NCI-H82 (cell line): Measurements from ENCODE around the gene ZC2HC1B.

Source experiments
- DNase-seq: peaks from one replicate; lab custom pipeline; 2025; lab: John Stamatoyannopoulos, UW

Gene ZC2HC1B

GRCh38 chr6:143961886-143962878 is 97.9 kb downstream of the ZC2HC1B start:
- peak; percentile 87 for DNase-seq

DNA sequence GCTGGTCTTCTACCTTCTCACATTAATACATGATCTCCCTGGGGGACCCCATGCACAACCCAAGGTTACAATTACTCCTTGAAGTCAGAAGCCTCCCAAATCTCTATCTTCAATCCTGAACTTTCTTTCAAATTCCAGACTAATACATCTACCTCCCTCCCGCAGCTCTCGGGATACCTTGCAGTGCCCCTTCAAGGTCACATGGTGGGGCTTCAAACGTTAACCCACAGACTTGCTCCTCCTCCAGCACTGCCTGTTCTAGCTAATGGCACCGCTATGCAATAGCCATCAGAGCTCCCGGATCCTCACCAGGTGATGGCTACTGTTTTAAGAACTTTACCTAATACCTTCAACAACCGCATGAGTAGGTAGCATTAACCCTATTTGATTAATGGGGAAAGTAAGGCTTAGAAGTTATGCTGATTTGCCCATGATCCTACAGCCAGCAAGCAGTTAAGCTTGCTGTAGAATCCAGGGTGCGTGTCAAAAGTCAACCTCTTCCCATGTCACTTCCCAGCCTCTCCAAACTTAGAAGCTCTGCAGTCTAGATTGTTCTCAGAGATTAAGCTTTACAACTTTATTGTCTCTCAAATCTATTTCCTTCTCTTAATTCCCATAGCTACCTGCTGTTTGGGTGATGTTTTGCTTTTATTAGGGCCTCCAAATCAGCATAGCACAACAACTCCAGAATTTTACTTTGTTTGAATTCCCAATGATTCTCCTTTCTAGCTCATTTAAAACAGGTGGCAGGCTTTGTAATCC is 99.1 kb downstream of the ZC2HC1B start:
- DNase-seq: peak; percentile 8

DNA sequence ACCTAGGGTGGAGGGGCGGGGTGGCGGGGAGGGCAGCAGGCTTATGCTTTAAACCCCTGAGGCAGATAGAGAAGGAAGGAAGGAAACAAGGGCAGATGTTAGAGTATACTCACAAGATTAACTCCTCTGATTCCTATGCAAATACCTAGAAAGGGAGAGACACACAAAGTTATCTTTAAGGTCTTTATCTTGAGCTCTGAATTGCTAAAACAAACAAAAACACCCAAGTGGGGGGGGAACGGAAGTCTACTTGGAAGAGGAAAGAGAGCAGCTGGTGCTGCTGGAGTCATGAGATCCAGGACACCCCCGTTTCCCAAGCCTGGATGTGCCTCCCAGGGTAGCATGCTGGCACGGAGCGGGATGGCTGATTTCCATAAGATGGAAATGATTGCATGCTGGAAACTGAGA is 100.4 kb downstream of the ZC2HC1B start:
- DNase-seq: peak; percentile 87

DNA sequence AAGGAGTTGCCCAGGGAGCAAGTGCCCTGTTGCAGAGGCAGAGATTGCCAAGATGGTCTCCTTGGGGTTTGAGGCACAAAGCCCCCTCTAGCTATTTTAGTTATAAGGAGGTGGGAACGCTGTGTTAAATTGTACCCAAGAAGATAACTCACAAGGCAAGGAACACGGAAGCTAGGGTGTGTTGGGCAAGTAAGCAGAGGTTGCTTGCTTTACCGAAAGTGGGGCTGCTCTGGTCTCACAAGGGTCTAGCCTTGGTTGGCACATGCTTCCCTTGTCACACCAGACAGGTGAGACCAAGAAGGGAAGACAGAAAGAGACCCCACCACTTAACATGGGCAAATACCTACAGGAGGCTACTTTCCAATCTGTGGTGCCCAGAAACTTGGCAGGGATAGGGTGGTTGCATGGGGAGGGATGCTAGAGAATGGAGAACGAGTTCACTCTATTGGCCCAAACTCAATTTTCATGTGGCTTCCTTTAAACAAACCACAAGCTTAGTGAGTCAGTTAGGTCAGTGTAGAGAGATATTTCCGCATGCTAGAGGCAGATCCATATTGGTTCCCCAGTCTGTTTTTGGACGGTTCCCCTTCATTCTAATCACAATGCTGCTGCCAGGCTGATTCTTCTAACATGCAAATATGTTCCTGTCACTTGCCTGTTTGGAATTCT is 101.4 kb downstream of the ZC2HC1B start:
- no peak for DNase-seq

GRCh38 chr6:143966312-143966711 is 102.0 kb downstream of the ZC2HC1B start:
- no peak for DNase-seq

DNA sequence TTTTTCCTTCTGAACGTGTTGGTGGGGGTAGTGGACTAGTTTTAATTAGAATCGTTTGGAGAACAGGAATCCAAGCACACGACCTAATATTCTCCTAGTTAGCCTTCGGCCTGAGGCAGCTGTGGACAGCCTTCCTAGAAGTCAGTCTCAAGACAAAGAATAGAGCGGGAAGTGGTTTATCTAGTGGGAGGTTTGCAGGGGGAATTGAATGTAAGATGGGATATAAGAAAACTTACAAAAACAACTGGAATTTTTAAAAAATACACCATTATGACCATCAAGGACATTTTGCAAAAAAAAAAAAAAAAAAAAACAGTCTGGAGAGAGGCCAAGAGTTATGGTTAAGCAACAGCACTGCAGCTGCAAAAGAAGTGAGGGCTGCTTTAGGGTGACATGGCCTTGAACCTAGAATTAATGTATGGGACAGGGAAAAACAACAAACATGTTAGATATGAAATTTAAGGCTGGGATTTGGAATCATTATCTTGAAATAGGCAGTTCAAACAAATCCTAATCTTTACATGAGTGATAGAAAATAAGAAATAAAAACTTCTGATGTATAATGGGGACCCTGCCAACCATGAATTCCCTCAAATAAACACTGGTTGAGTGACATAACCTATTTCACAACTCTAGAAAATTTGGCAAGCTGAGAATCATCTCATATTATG is 103.6 kb downstream of the ZC2HC1B start:
- DNase-seq: no peak

DNA sequence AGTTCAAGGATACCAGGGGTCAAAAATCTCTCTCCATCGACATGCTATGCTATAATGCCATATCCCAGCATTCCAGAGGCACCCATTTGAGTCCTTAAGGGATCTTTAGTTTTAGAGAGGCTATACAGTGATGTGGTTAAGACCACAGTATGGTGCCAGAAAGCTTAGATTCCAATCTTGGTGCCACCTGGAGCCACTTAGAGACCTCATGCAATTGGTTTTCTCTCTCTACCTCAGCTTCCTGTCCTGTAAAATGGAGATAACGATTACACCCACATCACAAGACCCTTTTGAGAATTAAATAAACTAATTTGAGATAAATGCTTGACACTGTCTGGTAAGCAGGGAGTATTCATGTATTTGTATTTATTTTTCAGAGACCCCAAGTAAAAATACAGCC is 104.8 kb downstream of the ZC2HC1B start:
- no peak for DNase-seq

- no peak for DNase-seq
Measured at GRCh38 chr6:143970456-143971218, 106.4 kb downstream of the ZC2HC1B start.

- no peak for DNase-seq
Measured at GRCh38 chr6:143971482-143972205, 107.4 kb downstream of the ZC2HC1B start.

- no peak for DNase-seq
Measured at GRCh38 chr6:143973097-143973966, 109.1 kb downstream of the ZC2HC1B start.

GRCh38 chr6:143974089-143974488 is 109.8 kb downstream of the ZC2HC1B start:
- no peak for DNase-seq

DNA sequence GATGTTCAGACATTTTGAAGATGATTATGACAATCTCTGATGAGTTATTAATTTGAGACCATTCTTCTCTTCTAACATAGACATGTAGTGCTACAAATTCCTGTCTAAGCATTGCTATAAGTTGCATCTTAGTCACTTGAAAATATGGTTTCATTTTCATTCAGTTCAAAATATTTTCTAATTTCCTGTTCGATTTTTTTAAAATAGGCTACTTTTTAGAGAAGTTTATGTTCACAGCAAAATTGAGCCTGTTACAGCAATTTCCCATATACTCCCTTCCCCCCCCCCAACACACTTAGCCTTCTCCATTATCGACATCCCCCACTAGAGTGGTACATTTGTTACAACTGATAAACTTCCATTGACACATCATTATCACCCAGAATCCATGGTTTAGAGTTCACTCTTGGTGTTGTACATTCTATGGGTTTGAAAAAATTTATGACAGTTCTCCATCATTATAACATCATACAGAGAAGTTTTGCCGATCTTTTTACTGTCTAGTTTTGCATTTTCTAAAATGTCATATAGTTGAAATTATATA is 112.6 kb downstream of the ZC2HC1B start:
- no peak for DNase-seq

GRCh38 chr6:143980921-143981320 is 116.6 kb downstream of the ZC2HC1B start:
- DNase-seq: no peak

DNA sequence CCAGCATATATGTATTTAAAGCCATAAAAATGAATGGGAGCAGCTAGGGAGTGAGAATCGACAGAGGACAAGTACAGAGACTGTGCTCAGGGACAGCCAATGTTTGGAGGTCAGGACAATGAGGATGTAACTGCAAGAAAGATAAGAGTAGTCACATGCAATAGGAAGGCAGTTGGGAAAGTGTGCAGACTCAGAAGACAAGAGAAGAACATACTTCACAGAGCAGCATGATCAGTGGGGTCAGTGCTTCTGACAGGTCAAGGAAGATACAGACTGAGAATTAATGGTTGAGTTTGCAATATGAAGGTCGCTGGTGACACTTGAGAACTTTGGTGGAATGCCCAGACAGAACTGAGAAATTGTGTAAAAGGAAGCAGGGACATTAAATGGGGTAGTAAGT is 118.7 kb downstream of the ZC2HC1B start:
- DNase-seq: no peak

DNA sequence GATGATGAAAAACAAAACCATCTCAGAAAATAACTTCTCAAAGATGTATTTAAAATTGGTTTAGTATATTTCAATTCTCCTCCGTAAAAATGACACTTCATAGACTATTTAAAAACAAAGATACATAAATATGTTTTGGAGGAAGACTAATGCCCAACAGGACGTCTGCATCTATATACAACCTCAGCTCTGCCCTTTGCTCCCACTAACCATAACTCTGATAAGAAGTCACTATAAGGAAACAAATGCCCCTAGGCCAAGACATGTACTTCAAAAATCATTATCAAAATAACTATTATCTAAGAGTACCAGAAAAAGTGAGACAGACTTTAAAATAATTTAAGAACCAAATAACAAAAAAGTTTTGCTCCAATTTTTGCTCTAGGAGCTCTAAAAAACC is 120.4 kb downstream of the ZC2HC1B start:
- no peak for DNase-seq

- DNase-seq: no peak
Measured at GRCh38 chr6:143986463-143987065, 122.3 kb downstream of the ZC2HC1B start.
